Kidney epithelial cell (primary cell): ENCODE data around the gene OR13J1. TPM values are rescaled to one million over a fixed set of nuclear protein-coding genes. Genes with fewer than 3 reads are reported as not detected.

ENCODE experiments used
- DNase-seq: peaks from one replicate; pipeline ENCODE4 v3.0.0-alpha.2; 2010; ENCODE audit warnings: low read depth
- H3K27me3 ChIP-seq: 2 replicates; pipeline ENCODE4 v1.6.0; 2011; ENCODE audit warnings: low read length; ENCODE audit not compliant: control insufficient read depth, insufficient read depth
- H3K36me3 ChIP-seq: 2 replicates; pipeline ENCODE4 v1.5.1; 2011; ENCODE audit warnings: low read length; ENCODE audit not compliant: control insufficient read depth, insufficient read depth
- H3K4me3 ChIP-seq: 2 replicates; pipeline ENCODE4 v1.5.1; 2011; ENCODE audit warnings: low read depth, mild to moderate bottlenecking, control low read depth, low read length
- total RNA-seq: library from RNA; depleted of rRNA; stranded (reverse); fragments of >200 nt; gene quantifications from 2 replicates; pipeline ENCODE4 v1.2.3, GENCODE V29; 2015
- TF ChIP-seq, protein P1 (sequence below): IDR thresholded peaks from 2 replicates; pipeline ENCODE4 v1.5.1; 2011; ENCODE audit warnings: mild to moderate bottlenecking, moderate library complexity, low read length, control low read depth, inconsistent platforms; ENCODE audit not compliant: insufficient read depth, poor library complexity, severe bottlenecking

OR13J1 gene
- total RNA-seq, 1 donor from 2014 or later = not detected

DNA sequence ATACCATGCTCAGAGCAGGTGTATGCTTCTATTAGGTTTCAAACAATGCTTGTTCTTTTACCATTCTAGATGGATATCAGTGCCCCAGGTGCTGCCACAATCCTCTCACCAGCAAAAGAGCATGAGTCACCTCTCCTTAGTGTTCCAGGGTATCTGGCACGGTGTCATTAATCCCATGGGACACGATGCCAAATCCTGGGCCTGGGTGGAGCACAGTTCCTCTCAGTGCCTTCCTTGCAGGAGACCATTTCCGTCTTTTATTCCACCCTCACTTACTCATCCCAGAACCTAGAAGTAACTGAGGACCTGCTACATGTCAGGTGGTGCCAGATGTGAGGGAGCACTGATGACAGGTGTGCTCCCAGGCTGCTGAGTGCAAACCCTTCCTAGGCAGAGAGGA lies 1.3 kb upstream of the OR13J1 start:
- Histone ChIP-seq H3K4me3 (no peak overlapping the region), H3K36me3 (no peaks in the 10 kb centered on the region), H3K27me3 (no peaks in the 10 kb centered on the region)
- TF ChIP-seq, protein P1, sequence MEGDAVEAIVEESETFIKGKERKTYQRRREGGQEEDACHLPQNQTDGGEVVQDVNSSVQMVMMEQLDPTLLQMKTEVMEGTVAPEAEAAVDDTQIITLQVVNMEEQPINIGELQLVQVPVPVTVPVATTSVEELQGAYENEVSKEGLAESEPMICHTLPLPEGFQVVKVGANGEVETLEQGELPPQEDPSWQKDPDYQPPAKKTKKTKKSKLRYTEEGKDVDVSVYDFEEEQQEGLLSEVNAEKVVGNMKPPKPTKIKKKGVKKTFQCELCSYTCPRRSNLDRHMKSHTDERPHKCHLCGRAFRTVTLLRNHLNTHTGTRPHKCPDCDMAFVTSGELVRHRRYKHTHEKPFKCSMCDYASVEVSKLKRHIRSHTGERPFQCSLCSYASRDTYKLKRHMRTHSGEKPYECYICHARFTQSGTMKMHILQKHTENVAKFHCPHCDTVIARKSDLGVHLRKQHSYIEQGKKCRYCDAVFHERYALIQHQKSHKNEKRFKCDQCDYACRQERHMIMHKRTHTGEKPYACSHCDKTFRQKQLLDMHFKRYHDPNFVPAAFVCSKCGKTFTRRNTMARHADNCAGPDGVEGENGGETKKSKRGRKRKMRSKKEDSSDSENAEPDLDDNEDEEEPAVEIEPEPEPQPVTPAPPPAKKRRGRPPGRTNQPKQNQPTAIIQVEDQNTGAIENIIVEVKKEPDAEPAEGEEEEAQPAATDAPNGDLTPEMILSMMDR = no peak
- peak; percentile 1 for DNase-seq

DNA sequence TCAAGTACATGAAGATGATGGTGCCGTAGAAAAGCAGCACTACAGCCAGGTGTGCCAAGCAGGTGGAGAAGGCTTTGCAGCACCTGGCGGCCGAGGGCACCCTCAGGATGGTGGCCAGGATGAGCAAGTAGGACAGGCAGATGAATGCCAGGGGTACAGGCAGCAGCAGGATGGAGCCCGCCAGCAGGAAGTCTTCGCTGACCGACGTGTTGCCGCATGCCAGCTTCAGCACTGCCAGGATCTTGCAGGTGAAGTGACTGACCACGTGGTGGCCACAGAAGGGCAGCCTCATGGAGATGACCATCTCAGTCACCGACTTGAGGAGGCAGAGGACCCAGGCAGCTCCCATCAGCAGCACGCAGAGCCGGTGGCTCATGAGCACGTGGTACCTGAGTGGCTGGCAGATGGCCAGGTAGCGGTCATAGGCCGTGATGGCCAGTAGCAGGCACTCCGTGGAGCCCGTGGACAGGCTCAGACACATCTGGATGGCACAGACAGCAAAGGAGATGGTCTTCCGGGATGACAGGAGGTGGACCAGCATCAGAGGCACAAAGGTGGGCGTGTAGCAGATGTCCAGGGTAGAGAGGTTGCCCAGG lies 482 bp downstream of the OR13J1 start:
- DNase-seq = no peak
- TF ChIP-seq, protein P1 = no peak
- Histone ChIP-seq H3K36me3 (no peaks in the 10 kb centered on the region), H3K27me3 (no peaks in the 10 kb centered on the region), H3K4me3 (no peak overlapping the region)

DNA sequence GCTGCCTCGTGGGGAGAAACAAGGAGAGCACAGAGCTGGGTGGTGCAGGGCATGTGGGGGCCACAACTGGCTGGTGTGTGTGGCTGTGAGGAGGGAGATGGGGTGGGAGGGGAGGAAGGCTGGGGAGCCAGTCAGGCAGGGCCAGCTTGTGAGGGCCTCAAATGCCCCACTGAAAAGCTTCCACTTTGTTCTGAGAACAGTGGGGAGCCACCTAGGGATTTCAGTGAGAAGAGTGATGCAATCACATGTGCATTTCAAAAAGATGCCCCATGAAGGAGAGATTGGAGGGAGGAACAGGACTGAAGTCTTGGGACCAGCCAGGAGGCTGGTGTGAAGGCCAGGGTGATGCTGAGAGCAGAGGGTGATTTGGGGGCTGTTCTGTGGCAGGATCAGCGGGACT lies 1.3 kb downstream of the OR13J1 start:
- no peaks in the 10 kb centered on the region for H3K36me3 ChIP-seq
- TF ChIP-seq, protein P1 = no peak
- no peak for DNase-seq
- H3K4me3 ChIP-seq = no peak overlapping the region
- no peaks in the 10 kb centered on the region for H3K27me3 ChIP-seq

DNA sequence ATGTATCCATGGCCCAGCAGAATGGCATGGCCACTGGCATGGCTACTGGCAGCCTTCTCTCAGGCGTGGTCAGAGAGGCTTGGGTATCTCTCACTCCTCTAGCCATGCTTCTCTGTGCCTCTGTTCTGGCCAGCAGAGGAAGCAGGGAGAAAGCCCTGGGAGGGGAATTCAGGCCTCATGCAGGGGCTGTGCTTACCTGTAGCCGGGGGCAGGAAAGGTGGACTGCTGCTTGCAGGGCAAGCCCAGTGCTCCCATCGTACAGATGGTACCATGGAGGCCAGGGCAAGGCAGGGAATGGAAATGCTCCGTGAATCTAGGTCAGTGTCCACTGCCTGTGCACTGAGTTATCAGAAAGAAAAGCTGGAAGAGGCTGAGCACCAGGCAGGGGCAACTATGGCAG lies 2.7 kb downstream of the OR13J1 start:
- no peak for DNase-seq
- peaks cover 5% of the 10 kb centered on the region for H3K27me3 ChIP-seq
- TF ChIP-seq, protein P1 = no peak

DNA sequence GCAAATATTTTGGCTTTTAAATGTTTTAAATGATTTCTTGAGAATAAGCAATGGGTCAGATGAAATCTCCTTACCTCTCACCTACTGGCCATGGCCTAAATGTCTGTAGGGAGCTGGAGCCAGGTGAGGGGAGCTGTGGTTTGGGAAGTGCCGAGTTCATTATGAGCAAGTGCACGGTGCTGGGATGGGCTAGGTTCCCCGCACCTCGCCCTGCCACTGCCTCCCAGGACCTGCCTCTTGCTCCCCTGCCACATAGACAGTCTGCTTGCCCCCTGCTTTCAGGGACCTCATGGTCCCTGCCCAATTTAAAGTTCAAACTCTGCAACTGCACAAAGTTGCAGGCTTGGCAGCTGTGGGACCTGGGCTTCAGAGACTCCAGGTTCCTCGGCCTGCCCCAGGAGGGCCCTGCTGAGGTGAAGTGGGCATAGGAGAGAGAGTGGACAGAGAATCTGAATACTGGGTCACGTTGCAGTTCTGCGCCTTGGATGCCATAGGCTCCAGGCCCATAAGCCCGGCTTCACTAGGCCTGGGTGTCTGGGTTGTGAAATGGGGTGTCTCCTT lies 5.4 kb downstream of the OR13J1 start:
- TF ChIP-seq, protein P1 = no peak
- DNase-seq = no peak
- no peak overlapping the region for H3K4me3 ChIP-seq
- H3K27me3 ChIP-seq = peaks cover 20% of the 10 kb centered on the region
- H3K36me3 ChIP-seq = no peaks in the 10 kb centered on the region

More for the DNA sequence above, 2.7 kb downstream of the OR13J1 start:
- H3K36me3 ChIP-seq = no peaks in the 10 kb centered on the region
- H3K4me3 ChIP-seq = no peak overlapping the region

DNA sequence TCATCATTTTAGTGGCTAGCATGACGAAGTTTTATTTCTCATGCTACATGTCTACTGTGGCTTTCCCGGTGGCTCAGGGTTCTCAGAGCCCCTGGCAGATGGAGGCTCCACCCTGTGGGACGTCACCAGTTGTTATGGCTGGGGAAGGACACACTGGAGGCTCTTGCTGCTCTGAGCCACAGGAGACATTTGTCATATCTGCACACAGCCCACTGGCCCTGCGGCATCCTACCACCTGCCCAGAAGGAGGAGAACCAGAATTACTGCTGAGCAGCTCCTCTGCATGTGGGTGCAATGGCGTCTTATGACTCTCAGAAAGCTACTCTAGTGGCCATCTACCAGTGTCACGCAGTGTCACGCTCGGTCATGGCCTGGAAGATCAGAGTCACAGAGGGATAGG lies 6.6 kb downstream of the OR13J1 start:
- Histone ChIP-seq H3K36me3 (no peaks in the 10 kb centered on the region), H3K27me3 (peaks cover 27% of the 10 kb centered on the region), H3K4me3 (no peak overlapping the region)
- no peak for DNase-seq
- TF ChIP-seq, protein P1 = no peak
